ENCODE results near the gene XYLT1. TPM values are rescaled to one million over a fixed set of nuclear protein-coding genes. Genes with fewer than 3 reads are reported as not detected.

Gene XYLT1
- total RNA-seq, 1 experiment from 2014 or later, result 12.5 TPM

DNA sequence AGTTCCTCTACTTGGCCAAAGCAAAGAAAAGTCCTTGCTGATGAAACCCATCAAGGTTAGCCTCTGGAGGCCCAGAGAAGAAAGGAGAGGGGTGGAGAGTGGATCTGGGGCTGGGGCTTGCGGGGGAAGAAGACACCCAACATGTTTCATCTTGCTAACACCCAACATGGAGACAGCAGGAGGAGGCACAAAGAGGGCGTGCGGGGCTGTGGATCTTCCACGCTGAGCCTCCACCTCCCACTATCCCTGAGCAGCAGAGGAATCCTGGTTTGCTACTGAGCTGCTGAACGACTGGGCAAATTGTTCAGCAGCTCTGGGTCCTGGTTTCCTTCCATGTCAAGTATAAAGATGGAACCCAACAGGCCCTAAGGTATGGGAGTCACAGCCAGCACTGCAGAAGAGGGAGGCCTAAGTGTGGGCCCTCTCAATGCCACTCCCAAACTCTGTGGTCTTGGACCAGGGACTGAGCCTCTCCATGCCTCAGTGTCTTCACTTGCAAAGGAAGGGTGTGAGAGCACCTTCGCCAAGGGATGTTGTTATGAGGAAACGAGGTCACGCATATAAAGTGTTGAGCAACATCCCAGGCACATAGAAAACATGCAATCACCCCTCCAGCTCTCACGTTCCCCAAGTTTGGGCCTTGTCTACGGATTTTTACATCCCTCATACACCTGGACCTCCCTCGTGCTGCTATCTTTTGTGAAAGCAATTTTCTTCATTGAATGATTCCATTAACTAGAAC, 122.5 kb downstream of the XYLT1 start:
- H3K4me1 Mint-ChIP-seq (ENCODE audit: low read depth, unreplicated experiment), result no peaks in the 10 kb centered on the region
- no peak for TF ChIP-seq CTCF (IDR thresholded peaks at IDR 0.05; ENCODE audit: insufficient read depth in 1 of 2, low read depth in 1 of 2, low read length in 1 of 2, severe bottlenecking in 1 of 2, unreplicated experiment in 1 of 2)
- H3K9me3 Mint-ChIP-seq (ENCODE audit: unreplicated experiment), result no peaks in the 10 kb centered on the region
- CTCF ChIA-PET, result no interaction called here
- H3K4me3 Mint-ChIP-seq (ENCODE audit: unreplicated experiment), result no peak overlapping the region
- intact Hi-C loops (cut with micrococcal nuclease; ENCODE audit: unreplicated experiment), result loop anchor here (10.0 kb wide), 1 partner anchor 73 kb away; no protein-coding TSS in a partner anchor
- no peaks in the 10 kb centered on the region for H3K9me3 ChIP-seq
- no peaks in the 10 kb centered on the region for H3K4me1 ChIP-seq
- no peaks in the 10 kb centered on the region for H3K27me3 Mint-ChIP-seq (ENCODE audit: insufficient read depth, unreplicated experiment)
- POLR2A ChIA-PET, result no interaction called here
- BruUV-seq (replicated peaks), result no TSS peak
- H3K36me3 ChIP-seq (ENCODE audit: control insufficient read depth, insufficient read depth, low read length), result no peaks in the 10 kb centered on the region
- no peak overlapping the region for H3K4me3 ChIP-seq (ENCODE audit: low read depth, low read length)
- H3K36me3 Mint-ChIP-seq (ENCODE audit: insufficient read depth, unreplicated experiment), result no peaks in the 10 kb centered on the region
- H3K27me3 ChIP-seq (replicated peaks; ENCODE audit: control insufficient read depth, insufficient read depth, low read length), result no peaks in the 10 kb centered on the region
- no peak overlapping the region for H3K27ac Mint-ChIP-seq (ENCODE audit: unreplicated experiment)
- DNase-seq, result no peak

DNA sequence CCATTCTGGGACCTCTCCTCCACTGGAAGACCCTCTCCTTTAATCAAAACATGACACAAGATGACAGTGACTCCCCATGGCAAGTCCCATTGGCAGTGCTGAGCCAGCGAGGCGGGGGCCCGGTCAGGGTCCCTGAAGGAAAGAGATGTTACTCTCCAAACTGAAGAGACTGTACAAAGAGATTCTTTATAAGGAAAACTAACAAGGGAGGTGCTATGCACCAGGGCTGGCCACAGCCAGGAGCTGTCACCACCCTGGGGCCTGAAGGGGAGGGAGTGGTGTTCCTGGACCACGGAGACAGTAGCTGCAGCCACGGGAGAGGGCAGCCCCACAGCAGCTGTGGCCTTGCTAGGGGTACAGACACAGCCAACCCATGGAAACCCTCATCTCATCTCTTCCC, 123.1 kb downstream of the XYLT1 start:
- no peak overlapping the region for H3K27ac Mint-ChIP-seq (ENCODE audit: unreplicated experiment)
- no peak for TF ChIP-seq CTCF (IDR thresholded peaks at IDR 0.05; ENCODE audit: insufficient read depth in 1 of 2, low read depth in 1 of 2, low read length in 1 of 2, severe bottlenecking in 1 of 2, unreplicated experiment in 1 of 2)
- Histone ChIP-seq H3K4me1 (no peaks in the 10 kb centered on the region), H3K27me3 (replicated peaks; ENCODE audit: control insufficient read depth, insufficient read depth, low read length) (no peaks in the 10 kb centered on the region), H3K36me3 (ENCODE audit: control insufficient read depth, insufficient read depth, low read length) (no peaks in the 10 kb centered on the region), H3K9me3 (no peaks in the 10 kb centered on the region), H3K4me3 (ENCODE audit: low read depth, low read length) (no peak overlapping the region)
- intact Hi-C loops (cut with micrococcal nuclease; ENCODE audit: unreplicated experiment), result loop anchor here (10.0 kb wide), 1 partner anchor 73 kb away; no protein-coding TSS in a partner anchor
- CTCF ChIA-PET, result no interaction called here
- POLR2A ChIA-PET, result no interaction called here
- H3K9me3 Mint-ChIP-seq (ENCODE audit: unreplicated experiment), result no peaks in the 10 kb centered on the region
- H3K4me1 Mint-ChIP-seq (ENCODE audit: low read depth, unreplicated experiment), result no peaks in the 10 kb centered on the region
- BruUV-seq (replicated peaks), result no TSS peak
- no peaks in the 10 kb centered on the region for H3K36me3 Mint-ChIP-seq (ENCODE audit: insufficient read depth, unreplicated experiment)
- DNase-seq, result no peak
- H3K27me3 Mint-ChIP-seq (ENCODE audit: insufficient read depth, unreplicated experiment), result no peaks in the 10 kb centered on the region
- no peak overlapping the region for H3K4me3 Mint-ChIP-seq (ENCODE audit: unreplicated experiment)

- Histone ChIP-seq H3K4me3 (ENCODE audit: low read depth, low read length) (no peak overlapping the region), H3K9me3 (no peaks in the 10 kb centered on the region), H3K27me3 (replicated peaks; ENCODE audit: control insufficient read depth, insufficient read depth, low read length) (no peaks in the 10 kb centered on the region), H3K36me3 (ENCODE audit: control insufficient read depth, insufficient read depth, low read length) (no peaks in the 10 kb centered on the region), H3K4me1 (no peaks in the 10 kb centered on the region)
- CTCF ChIA-PET, result no interaction called here
- H3K4me1 Mint-ChIP-seq (ENCODE audit: low read depth, unreplicated experiment), result peaks cover 5% of the 10 kb centered on the region
- no peak for TF ChIP-seq CTCF (IDR thresholded peaks at IDR 0.05; ENCODE audit: insufficient read depth in 1 of 2, low read depth in 1 of 2, low read length in 1 of 2, severe bottlenecking in 1 of 2, unreplicated experiment in 1 of 2)
- no peaks in the 10 kb centered on the region for H3K27me3 Mint-ChIP-seq (ENCODE audit: insufficient read depth, unreplicated experiment)
- BruUV-seq (replicated peaks), result no TSS peak
- H3K36me3 Mint-ChIP-seq (ENCODE audit: insufficient read depth, unreplicated experiment), result no peaks in the 10 kb centered on the region
- no peak for DNase-seq
- no peaks in the 10 kb centered on the region for H3K9me3 Mint-ChIP-seq (ENCODE audit: unreplicated experiment)
- no peak overlapping the region for H3K4me3 Mint-ChIP-seq (ENCODE audit: unreplicated experiment)
- intact Hi-C loops (cut with micrococcal nuclease; ENCODE audit: unreplicated experiment), result loop anchor here (10.0 kb wide), 1 partner anchor 72 kb away; no protein-coding TSS in a partner anchor
- H3K27ac Mint-ChIP-seq (ENCODE audit: unreplicated experiment), result no peak overlapping the region
- POLR2A ChIA-PET, result no interaction called here
Observed at GRCh38 chr16:17346621-17347569, 123.9 kb downstream of the XYLT1 start.
